ENCODE results near the gene NXPH1.

NXPH1 gene

GRCh38 chr7:8511855-8512254 lies 78.4 kb downstream of the NXPH1 start:
- DNase-seq = no peak

DNA sequence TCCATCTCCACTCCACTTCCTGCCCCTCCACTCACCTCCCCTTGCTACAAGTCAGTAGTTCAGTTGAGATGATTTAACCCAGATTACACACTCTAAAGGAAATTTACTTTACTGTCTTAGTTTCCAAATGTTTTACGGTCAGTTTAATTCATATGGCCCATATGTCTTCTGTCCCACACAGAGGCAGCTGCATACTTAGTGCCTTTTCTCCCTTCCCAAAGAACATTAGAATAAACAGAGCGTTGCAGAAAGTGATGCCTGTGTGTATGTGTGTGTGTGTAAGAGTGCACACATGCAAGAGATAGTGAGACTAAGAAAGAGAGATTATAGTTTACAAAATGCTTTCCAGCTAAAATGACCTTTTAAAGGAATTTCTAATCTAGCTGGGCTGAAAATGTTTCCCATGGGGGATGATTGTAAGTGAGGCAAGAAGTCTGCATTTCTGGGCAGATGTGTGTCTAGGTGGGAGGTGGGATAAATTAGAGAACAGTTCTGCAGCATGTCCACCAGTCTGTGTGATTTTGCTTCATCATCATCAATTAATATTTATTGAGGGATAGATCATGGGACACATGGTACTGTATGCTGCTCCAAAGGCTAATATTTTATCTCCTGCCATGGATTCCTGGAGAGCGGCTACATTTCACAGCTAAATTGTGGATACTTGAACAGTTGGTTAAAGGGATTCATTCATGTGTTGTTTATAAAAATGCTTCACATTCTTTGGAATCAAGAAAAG lies 81.5 kb downstream of the NXPH1 start:
- DNase-seq = no peak

DNA sequence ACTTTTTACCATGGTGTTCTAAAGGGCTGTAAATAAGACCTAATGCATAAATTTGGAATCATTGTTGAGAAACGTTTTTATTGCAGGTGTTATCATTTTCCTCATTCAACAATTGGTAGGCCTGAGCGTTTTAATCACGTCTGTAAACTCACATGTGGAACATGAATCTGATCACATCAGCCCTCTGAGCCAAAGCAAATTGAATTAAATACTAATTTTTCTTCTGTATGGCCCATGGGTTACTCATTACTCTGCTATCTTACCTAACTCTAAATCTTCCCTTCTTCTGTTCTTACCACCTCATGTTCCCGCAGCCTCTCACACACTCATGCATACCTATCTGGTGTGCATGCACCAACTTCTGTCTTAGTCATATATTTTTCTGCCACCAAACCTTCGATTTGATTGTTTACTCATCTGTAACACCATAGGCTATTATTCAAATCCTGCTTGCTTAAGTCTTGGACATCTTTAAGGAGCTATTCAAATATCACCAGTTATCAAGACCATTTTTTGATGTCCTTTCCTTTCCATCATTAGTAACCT lies 82.3 kb downstream of the NXPH1 start:
- DNase-seq = no peak

DNA sequence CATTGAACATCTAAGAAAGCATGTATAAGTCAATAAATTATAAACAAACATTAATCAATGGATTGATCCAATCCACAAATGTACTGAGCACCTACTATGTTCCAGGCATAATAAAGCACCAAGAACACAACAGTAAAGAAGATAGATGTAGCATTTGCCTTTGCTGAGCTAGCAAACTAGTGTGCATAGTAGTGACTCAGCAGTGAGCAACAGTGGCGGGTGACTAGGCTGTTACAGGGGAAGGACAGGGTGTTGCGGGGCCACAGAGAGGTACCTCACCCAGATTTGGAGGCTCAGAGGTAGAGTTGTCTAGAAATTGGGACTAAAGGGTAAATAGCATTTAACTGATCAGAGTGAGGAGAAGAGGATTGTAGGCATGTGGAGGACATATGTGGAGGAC lies 83.6 kb downstream of the NXPH1 start:
- no peak for DNase-seq

DNA sequence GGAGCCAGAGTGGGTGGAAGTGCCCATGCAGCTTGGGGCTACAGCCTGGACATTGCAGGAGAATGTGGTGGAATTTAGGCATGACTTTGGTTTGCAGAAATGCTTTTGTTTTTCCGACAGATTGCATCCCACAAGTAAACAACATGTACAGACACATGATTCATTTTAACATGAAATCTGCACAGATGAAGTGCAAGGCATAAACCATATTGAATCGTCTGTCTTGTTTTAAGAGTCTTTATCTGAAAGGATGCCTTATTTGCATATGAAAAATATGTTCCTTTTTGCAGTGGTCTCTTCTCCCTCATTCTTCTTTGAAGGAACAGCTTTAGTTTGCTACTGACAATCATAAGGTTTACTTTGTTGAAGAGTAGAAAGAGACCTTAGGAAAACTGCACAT lies 94.9 kb downstream of the NXPH1 start:
- DNase-seq = no peak

GRCh38 chr7:8531991-8532515 lies 98.6 kb downstream of the NXPH1 start:
- no peak for DNase-seq

- no peak for DNase-seq
Observed at GRCh38 chr7:8536431-8536830, 103.0 kb downstream of the NXPH1 start.

- DNase-seq = no peak
Observed at GRCh38 chr7:8549046-8549445, 115.6 kb downstream of the NXPH1 start.

DNA sequence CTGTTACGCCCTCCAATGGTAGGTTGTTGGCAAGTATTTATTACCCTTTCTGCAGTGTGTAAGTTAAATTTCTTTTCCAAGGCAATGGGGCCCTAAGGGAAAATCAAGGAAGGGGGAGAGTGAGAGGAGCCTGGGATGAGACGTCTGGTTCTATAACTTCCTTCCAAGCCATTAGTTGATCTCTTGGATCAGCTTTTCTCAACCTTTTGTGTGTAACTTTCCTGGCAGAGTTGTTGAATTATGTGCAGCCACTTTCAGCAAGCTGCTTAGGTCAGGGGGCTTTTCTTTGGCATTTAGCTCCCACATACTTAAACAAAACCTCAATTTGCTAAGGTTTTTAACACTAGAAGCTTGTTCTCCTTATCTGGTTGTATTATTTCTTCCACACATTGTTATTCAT lies 127.1 kb downstream of the NXPH1 start:
- no peak for DNase-seq

- DNase-seq = no peak
Observed at GRCh38 chr7:8561449-8561848, 128.0 kb downstream of the NXPH1 start.

DNA sequence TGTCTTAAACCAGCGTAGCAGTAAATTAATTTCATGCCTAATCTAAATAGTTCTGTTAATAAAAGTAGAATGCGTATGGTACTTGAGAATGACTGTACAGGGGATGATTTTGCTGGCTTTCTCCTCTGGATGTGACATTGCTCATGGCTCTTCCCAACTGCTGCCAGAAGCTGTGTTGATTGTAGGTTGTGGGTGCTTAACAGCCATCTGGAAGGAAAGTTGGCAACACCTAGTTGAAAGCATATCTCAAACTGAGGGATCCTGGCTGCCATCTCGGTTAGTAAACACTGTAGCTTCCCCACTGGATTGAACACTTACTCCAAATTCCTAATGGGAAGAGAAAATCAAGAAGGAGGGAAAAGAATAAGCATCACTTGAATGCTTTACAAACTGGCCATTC lies 130.9 kb downstream of the NXPH1 start:
- no peak for DNase-seq

- DNase-seq = no peak
Observed at GRCh38 chr7:8566016-8566415, 132.6 kb downstream of the NXPH1 start.

DNA sequence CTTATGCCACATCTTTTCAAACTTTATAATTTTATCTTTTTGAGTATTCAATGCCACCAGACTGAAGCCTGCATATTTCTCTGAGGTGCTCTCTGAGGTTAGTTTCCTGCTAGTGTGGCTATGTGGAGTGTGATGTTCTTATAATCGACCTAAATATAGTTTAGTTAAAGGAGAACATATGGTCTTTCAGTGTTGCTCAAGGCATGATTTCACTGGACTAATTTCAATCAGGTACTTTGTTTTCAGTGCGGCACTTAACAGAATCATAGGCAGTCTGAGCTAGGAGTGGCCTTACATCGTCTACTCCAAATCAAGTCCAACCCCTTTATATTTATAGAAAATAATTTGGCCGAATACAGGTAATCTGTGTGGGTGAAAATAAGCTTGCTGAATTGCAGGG lies 134.2 kb downstream of the NXPH1 start:
- DNase-seq = no peak

DNA sequence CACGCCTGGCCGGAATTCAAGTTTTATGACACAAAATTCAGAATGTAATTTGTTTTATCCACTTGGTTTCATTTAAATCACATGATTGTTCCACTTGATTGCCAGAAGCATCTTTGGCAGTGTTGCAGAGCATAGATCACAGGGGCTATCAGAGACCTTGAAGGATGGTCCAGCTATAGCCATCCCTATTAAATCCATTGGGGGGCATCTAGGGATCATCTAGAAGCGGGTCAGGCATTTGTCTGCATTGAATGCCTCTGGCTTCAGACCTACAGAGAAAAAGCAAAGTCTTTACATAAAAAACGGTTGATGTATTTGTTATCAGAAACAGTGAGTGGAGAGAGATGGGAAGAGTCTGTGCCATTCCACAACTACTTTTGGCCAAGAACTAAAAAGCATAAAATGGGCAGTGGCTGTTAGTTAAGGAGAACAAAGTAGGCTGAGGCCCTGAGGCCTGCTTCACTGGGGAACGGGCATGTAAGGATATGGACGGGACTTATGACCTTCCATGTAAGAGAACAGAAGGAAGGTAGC lies 146.3 kb downstream of the NXPH1 start:
- no peak for DNase-seq

DNA sequence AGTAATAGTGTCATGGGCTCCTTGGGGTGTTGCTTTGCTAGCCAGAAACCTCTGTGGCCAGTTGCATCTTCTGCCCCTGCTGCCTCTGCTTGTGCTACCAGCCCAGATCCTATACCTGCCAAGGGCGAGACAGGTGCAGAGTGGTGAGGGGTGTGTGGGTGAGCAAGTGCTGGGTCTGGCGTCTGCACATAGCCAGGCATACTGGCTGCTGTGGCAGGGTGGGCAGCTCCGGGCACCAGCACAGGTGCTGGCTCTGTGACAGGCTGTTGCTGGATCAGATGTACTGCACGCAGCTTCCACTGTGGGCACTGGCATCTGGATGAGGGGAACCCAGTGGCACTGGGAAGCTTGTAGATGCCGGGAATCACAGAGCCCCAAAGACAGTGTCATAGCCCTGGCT lies 148.4 kb downstream of the NXPH1 start:
- no peak for DNase-seq

DNA sequence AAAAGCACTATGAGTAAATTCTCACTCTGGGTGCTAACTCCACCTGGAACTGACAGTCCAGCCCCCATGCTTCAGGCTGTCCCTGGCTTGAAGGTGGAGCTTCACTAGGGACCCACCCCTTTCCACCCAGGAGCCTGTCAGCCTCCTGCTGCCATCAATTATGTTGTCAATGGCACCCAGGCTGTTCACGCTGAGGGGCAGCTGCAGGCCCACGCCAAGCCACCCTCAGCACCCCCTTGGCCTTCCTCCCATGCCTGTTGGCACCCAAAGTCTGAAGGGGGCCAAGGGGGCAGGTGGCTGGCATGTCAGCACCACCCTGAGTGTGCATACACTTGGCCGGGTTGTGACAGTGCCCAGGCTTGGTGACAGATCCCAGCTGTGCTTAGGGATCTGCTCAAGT lies 149.3 kb downstream of the NXPH1 start:
- DNase-seq = no peak

GRCh38 chr7:8585591-8585990 lies 152.2 kb downstream of the NXPH1 start:
- DNase-seq = no peak

- no peak for DNase-seq
Observed at GRCh38 chr7:8590225-8590624, 156.8 kb downstream of the NXPH1 start.

DNA sequence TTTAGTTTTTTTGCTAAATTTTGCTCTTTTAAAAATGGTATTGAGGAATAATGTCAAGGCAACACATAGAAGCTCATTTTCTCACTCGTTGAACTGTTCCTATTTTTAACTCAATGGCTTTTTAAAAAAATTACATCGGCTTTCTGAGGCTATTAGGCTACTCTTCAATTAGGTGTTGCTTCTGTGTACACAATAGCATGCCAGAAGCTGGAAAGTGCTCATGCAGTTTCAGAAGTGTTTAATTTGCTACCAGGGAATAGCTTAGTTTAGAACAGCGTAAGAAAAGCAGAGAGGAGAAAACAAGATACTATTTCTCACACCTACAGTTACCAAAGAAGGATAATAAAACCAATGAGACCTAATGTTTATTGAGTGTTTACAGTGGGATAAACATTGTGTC lies 157.4 kb downstream of the NXPH1 start:
- no peak for DNase-seq

DNA sequence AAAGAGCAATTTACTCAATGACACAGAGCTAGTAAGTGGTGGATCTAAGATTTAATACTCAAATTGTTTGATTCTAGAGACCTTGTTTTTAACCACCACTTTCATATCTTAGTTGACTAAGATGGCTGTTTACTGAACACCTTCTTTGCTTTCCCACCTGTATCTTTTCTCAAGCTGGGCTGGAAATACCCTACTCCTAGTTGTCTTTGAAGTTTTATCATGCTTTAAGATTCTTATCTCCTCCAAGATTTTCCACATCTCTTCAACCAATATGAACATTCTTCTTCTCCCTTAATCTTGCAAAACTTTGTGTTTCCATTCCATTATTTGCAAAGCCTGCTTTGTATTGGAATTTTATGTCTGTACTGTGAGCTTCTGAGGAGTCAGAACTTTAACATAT lies 157.9 kb downstream of the NXPH1 start:
- DNase-seq = no peak

- DNase-seq = no peak
Observed at GRCh38 chr7:8592167-8592566, 158.8 kb downstream of the NXPH1 start.

DNA sequence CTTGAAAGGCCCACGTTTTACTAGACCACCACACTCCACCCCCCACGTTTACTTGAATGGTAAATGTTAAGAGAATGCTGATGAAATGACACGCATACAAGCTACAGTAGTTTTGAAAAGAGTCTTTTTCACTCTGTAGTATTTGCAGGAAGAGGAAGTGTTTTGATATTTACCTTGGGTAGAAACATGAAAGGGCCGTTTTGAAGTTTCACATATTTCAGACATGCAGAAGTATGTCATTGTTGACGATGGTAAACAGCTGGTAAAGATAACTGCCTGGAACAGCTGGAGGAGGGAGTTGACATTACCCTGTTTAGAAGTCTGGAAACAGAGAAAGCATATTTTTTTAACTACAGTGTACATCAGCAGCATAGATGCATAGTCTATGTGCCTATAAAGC lies 160.7 kb downstream of the NXPH1 start:
- no peak for DNase-seq

GRCh38 chr7:8597565-8597964 lies 164.2 kb downstream of the NXPH1 start:
- no peak for DNase-seq

GRCh38 chr7:8601121-8601520 lies 167.7 kb downstream of the NXPH1 start:
- no peak for DNase-seq

DNA sequence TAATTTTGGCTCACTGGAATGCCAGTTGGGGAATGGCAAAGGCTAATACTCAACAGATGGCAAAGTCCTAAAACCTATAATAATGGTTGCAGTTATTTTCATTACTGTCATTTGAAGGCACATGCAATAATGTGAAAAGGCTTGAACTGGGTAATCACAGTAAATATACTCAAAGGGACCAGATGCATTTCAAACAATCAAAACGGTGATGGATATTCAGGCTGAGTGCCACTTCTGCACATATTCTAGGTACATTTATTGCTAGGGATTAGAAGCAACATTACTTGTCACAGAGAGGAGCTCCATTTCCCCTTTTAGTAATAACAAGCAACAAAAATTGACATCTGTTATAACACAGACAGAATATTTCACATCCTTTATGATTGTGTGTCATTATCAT lies 171.8 kb downstream of the NXPH1 start:
- no peak for DNase-seq
